ENCODE results near the gene SEPTIN2. TPM values are rescaled to one million over a fixed set of nuclear protein-coding genes. Genes with fewer than 3 reads are reported as not detected.
"Not testable (repeated sequence)": the region's sequence is repeated elsewhere in the genome, so short reads cannot be mapped to it uniquely, and the experiment has no call there.

SEPTIN2 gene
- total RNA-seq, 2 donors from 2014 or later: 289 to 405 TPM

- Histone ChIP-seq H3K36me3 (no peaks in the 10 kb centered on the region), H3K9me3 (no peaks in the 10 kb centered on the region), H3K4me1 (ENCODE audit: control insufficient read depth in 1 of 2, low read depth in 2 of 2) (peaks cover 24 to 36% of the 10 kb centered on the region in 2 donors), H3K4me3 (no peak overlapping the region), H3K27me3 (replicated peaks; ENCODE audit: insufficient read depth) (no peaks in the 10 kb centered on the region), H3K27ac (no peak overlapping the region)
- ATAC-seq (ENCODE audit: insufficient number of reproducible peaks, low FRiP score, low read depth) (no peak), DNase-seq (ENCODE audit: low spot score) (no peak)
- TF ChIP-seq CTCF (IDR thresholded peaks at IDR 0.05): no peak
These were observed 59.6 kb downstream of the SEPTIN2 start for GRCh38 chr2:241375300-241375699.

GRCh38 chr2:241376808-241377207, 61.1 kb downstream of the SEPTIN2 start:
- DNase-seq (ENCODE audit: low spot score): no peak
- Histone ChIP-seq H3K4me1 (ENCODE audit: control insufficient read depth in 1 of 2, low read depth in 2 of 2) (peaks cover 36 to 49% of the 10 kb centered on the region in 2 donors), H3K27ac (no peak overlapping the region), H3K27me3 (replicated peaks; ENCODE audit: insufficient read depth) (no peaks in the 10 kb centered on the region), H3K36me3 (no peaks in the 10 kb centered on the region), H3K4me3 (no peak overlapping the region), H3K9me3 (no peaks in the 10 kb centered on the region)
- no peak for TF ChIP-seq CTCF (IDR thresholded peaks at IDR 0.05)
- ATAC-seq (ENCODE audit: insufficient number of reproducible peaks, low FRiP score, low read depth): no peak

- DNase-seq (ENCODE audit: low spot score): no peak
- H3K27me3 ChIP-seq (replicated peaks; ENCODE audit: insufficient read depth): no peaks in the 10 kb centered on the region
- H3K36me3 ChIP-seq: no peaks in the 10 kb centered on the region
- ATAC-seq (ENCODE audit: insufficient number of reproducible peaks, low FRiP score, low read depth): no peak
- no peak for TF ChIP-seq CTCF (IDR thresholded peaks at IDR 0.05)
- H3K27ac ChIP-seq: peak overlapping the region; percentile 80 to 90
- peaks cover 47 to 57% of the 10 kb centered on the region in 2 donors for H3K4me1 ChIP-seq (ENCODE audit: control insufficient read depth in 1 of 2, low read depth in 2 of 2)
- peak overlapping the region; percentile 29 for H3K4me3 ChIP-seq
- H3K9me3 ChIP-seq: no peaks in the 10 kb centered on the region
These were observed 63.1 kb downstream of the SEPTIN2 start for GRCh38 chr2:241378816-241379215.

- no peaks in the 10 kb centered on the region for H3K27me3 ChIP-seq (replicated peaks; ENCODE audit: insufficient read depth)
- DNase-seq (ENCODE audit: low spot score): no peak
- TF ChIP-seq CTCF (IDR thresholded peaks at IDR 0.05): no peak
- H3K4me1 ChIP-seq (ENCODE audit: control insufficient read depth in 1 of 2, low read depth in 2 of 2): peaks cover 51 to 66% of the 10 kb centered on the region in 2 donors
- H3K27ac ChIP-seq: peak overlapping the region; percentile 80 to 90
- H3K9me3 ChIP-seq: no peaks in the 10 kb centered on the region
- no peaks in the 10 kb centered on the region for H3K36me3 ChIP-seq
- peak overlapping the region; percentile 29 for H3K4me3 ChIP-seq
- peak; percentile 55 for ATAC-seq (ENCODE audit: insufficient number of reproducible peaks, low FRiP score, low read depth)
These were observed 64.1 kb downstream of the SEPTIN2 start for GRCh38 chr2:241379481-241380480.

- Histone ChIP-seq H3K4me3 (no peak overlapping the region), H3K4me1 (ENCODE audit: control insufficient read depth in 1 of 2, low read depth in 2 of 2) (peaks cover 51 to 66% of the 10 kb centered on the region in 2 donors), H3K27me3 (replicated peaks; ENCODE audit: insufficient read depth) (no peaks in the 10 kb centered on the region), H3K27ac (peak overlapping the region; percentile 63 to 80), H3K9me3 (no peaks in the 10 kb centered on the region), H3K36me3 (no peaks in the 10 kb centered on the region)
- no peak for DNase-seq (ENCODE audit: low spot score)
- TF ChIP-seq CTCF (IDR thresholded peaks at IDR 0.05): no peak
- no peak for ATAC-seq (ENCODE audit: insufficient number of reproducible peaks, low FRiP score, low read depth)
These were observed 66.1 kb downstream of the SEPTIN2 start for GRCh38 chr2:241381872-241382271.

- H3K9me3 ChIP-seq; H3K4me3 ChIP-seq; H3K36me3 ChIP-seq; ATAC-seq (ENCODE audit: insufficient number of reproducible peaks, low FRiP score, low read depth); H3K27ac ChIP-seq; H3K27me3 ChIP-seq (replicated peaks; ENCODE audit: insufficient read depth); DNase-seq (ENCODE audit: low spot score): not testable (repeated sequence)
- H3K4me1 ChIP-seq (ENCODE audit: control insufficient read depth in 1 of 2, low read depth in 2 of 2): peaks cover 29 to 41% of the 10 kb centered on the region in 2 donors
These were observed 69.7 kb downstream of the SEPTIN2 start for GRCh38 chr2:241385450-241385849.
